GM23338 (cell line): ENCODE results near the gene TMEM132D. TPM values are rescaled to one million over a fixed set of nuclear protein-coding genes. Genes with fewer than 3 reads are reported as not detected.

Source experiments
- ATAC-seq: fragments of 200-7000 bp; cut with Tn5 transposase; 3 replicates; pipeline ENCODE4 v1.9.1; 2020
- DNase-seq: peaks from one replicate; pipeline ENCODE4 v3.0.0-alpha.2; 2015; ENCODE audit warnings: low spot score
- H2AFZ ChIP-seq: fragments of 200-600 bp; sonication (generic); 2 replicates; pipeline ENCODE4 v1.8.0; 2016; ENCODE audit warnings: antibody characterized with exemption, mild to moderate bottlenecking, moderate library complexity
- H3F3A ChIP-seq: fragments of 200-600 bp; sonication (generic); replicated peaks from 2 replicates; pipeline ENCODE4 v1.8.0; 2017; ENCODE audit warnings: antibody characterized with exemption, mixed run types, low read depth
- H3K27ac ChIP-seq: fragments of 200-600 bp; sonication (generic); 2 replicates; pipeline ENCODE4 v1.6.1; 2016; ENCODE audit warnings: low read depth
- H3K27me3 ChIP-seq: fragments of 200-600 bp; sonication (generic); 2 replicates; pipeline ENCODE4 v1.8.0; 2016; ENCODE audit warnings: mild to moderate bottlenecking, mixed run types, moderate library complexity; ENCODE audit not compliant: insufficient read depth
- H3K36me3 ChIP-seq: fragments of 200-600 bp; sonication (generic); 2 replicates; pipeline ENCODE4 v1.8.0; 2016; ENCODE audit warnings: mild to moderate bottlenecking; ENCODE audit not compliant: insufficient read depth
- H3K4me1 ChIP-seq: fragments of 200-600 bp; sonication (generic); 2 replicates; pipeline ENCODE4 v1.8.0; 2016; ENCODE audit warnings: mild to moderate bottlenecking, moderate library complexity; ENCODE audit not compliant: insufficient read depth
- H3K4me2 ChIP-seq: fragments of 200-600 bp; sonication (generic); 2 replicates; pipeline ENCODE4 v1.7.1; 2017; ENCODE audit warnings: mixed run types
- H3K4me3 ChIP-seq: fragments of 200-600 bp; sonication (generic); 2 replicates; pipeline ENCODE4 v1.6.1; 2016; ENCODE audit warnings: mixed run types
- H3K79me2 ChIP-seq: fragments of 200-600 bp; sonication (generic); replicated peaks from 2 replicates; pipeline ENCODE4 v1.8.0; 2017; ENCODE audit warnings: mild to moderate bottlenecking; ENCODE audit not compliant: insufficient read depth
- H3K9me2 ChIP-seq: fragments of 200-600 bp; sonication (generic); 2 replicates; pipeline ENCODE4 v1.8.0; 2017; ENCODE audit not compliant: insufficient read depth
- H4K20me1 ChIP-seq: fragments of 200-600 bp; sonication (generic); replicated peaks from 2 replicates; pipeline ENCODE4 v1.8.0; 2017; ENCODE audit warnings: mild to moderate bottlenecking; ENCODE audit not compliant: insufficient read depth
- H3K27ac Mint-ChIP-seq: 2 replicates; pipeline ENCODE4 v1.8.0; 2020; ENCODE audit warnings: inconsistent platforms, mild to moderate bottlenecking, moderate library complexity, mixed read lengths
- H3K27me3 Mint-ChIP-seq: 3 replicates; pipeline ENCODE4 v1.8.0; 2022; ENCODE audit warnings: low read depth, mild to moderate bottlenecking, moderate library complexity, mixed read lengths, inconsistent platforms; ENCODE audit not compliant: insufficient read depth, poor library complexity
- H3K36me3 Mint-ChIP-seq: 3 replicates; pipeline ENCODE4 v1.8.0; 2021; ENCODE audit warnings: low read depth, mild to moderate bottlenecking, inconsistent platforms, moderate library complexity, mixed read lengths
- H3K4me1 Mint-ChIP-seq: 3 replicates; pipeline ENCODE4 v1.8.0; 2020; ENCODE audit warnings: mild to moderate bottlenecking, inconsistent platforms, mixed read lengths
- H3K4me3 Mint-ChIP-seq: 3 replicates; pipeline ENCODE4 v1.8.0; 2021; ENCODE audit warnings: moderate library complexity, mild to moderate bottlenecking, inconsistent platforms, mixed read lengths
- H3K9me3 Mint-ChIP-seq: 3 replicates; pipeline ENCODE4 v1.8.0; 2020; ENCODE audit warnings: moderate library complexity, mild to moderate bottlenecking, inconsistent platforms, mixed read lengths
- EZH2phosphoT487 ChIP-seq: fragments of 200-600 bp; sonication (generic); IDR thresholded peaks from one replicate; pipeline ENCODE4 v1.8.1; 2018; ENCODE audit warnings: antibody characterized with exemption; ENCODE audit not compliant: unreplicated experiment
- JUNB ChIP-seq: IDR thresholded peaks from one replicate; pipeline ENCODE4 v1.6.1; 2016; ENCODE audit warnings: antibody characterized with exemption; ENCODE audit not compliant: unreplicated experiment
- POLR2AphosphoS5 ChIP-seq: IDR thresholded peaks from 2 replicates; pipeline ENCODE4 v1.6.1; 2016; ENCODE audit warnings: antibody characterized with exemption, low read depth
- REST ChIP-seq: IDR thresholded peaks from one replicate; pipeline ENCODE4 v1.6.1; 2018; ENCODE audit warnings: antibody characterized with exemption; ENCODE audit not compliant: unreplicated experiment
- STAT1 ChIP-seq: IDR thresholded peaks from one replicate; pipeline ENCODE4 v1.6.1; 2016; ENCODE audit warnings: antibody characterized with exemption; ENCODE audit not compliant: unreplicated experiment
- ZNF114 ChIP-seq: fragments of 250-450 bp; sonication (Bioruptor Pico); IDR thresholded peaks from 2 replicates; pipeline ENCODE4 v1.5.0; 2020; ENCODE audit warnings: mild to moderate bottlenecking, moderate library complexity
- ZNF331 ChIP-seq: fragments of 250-450 bp; sonication (Bioruptor Pico); IDR thresholded peaks from 2 replicates; pipeline ENCODE4 v1.5.0; 2020; ENCODE audit warnings: low read depth, mild to moderate bottlenecking, moderate library complexity
- ZNF462 ChIP-seq: fragments of 250-450 bp; sonication (Bioruptor Pico); IDR thresholded peaks from 2 replicates; pipeline ENCODE4 v1.5.0; 2020; ENCODE audit warnings: mild to moderate bottlenecking, moderate library complexity
- polyA plus RNA-seq: library from polyadenylated mRNA; unstranded; fragments of >200 nt; fragmentation: Nextera tagmentation; extraction: Ambion mirVana; gene quantifications from 2 replicates; pipeline ENCODE4 v1.2.1, GENCODE V29; 2016
- total RNA-seq: library from RNA; depleted of rRNA; stranded (reverse); fragments of >200 nt; shearing (Covaris generic); gene quantifications from 2 replicates; pipeline ENCODE4 v1.2.3, GENCODE V29; 2014

The TMEM132D gene
- total and polyA plus RNA-seq, 2 experiments from 2014 or later: 0.44 to 5.3 TPM

- TF ChIP-seq ZNF462 (CRISPR knock-in tag): no peak
Observed at GRCh38 chr12:129660946-129661345, 242.9 kb downstream of the TMEM132D start (continued).

GRCh38 chr12:129659961-129660622, 243.7 kb downstream of the TMEM132D start:
- Mint-ChIP-seq H3K36me3 (peaks cover 31% of the 10 kb centered on the region; the same call in 2 of the 3 replicates), H3K9me3 (peaks cover 99% of the 10 kb centered on the region), H3K4me1 (no peaks in the 10 kb centered on the region), H3K27ac (no peak overlapping the region), H3K27me3 (peaks cover 2% of the 10 kb centered on the region), H3K4me3 (no peak overlapping the region)
- TF ChIP-seq STAT1: no peak
- no peak for TF ChIP-seq JUNB
- TF ChIP-seq ZNF114 (CRISPR knock-in tag): no peak
- no peak for TF ChIP-seq POLR2AphosphoS5
- TF ChIP-seq ZNF331 (CRISPR knock-in tag): no peak
- TF ChIP-seq REST: no peak
- no peak for TF ChIP-seq EZH2phosphoT487
- H3K27me3 ChIP-seq: no peaks in the 10 kb centered on the region
- no peaks in the 10 kb centered on the region; the same call in 1 of the 2 replicates for H3K36me3 ChIP-seq
- ATAC-seq: no peak
- 0 out of 2 replicates have a peak, but pooled peaks cover 12% of the 10 kb centered on the region for H3K4me1 ChIP-seq
- no peak overlapping the region for H3K4me2 ChIP-seq
- H3K79me2 ChIP-seq: no peaks in the 10 kb centered on the region
- no peak overlapping the region for H3K27ac ChIP-seq
- no peak overlapping the region for H2AFZ ChIP-seq
- no peaks in the 10 kb centered on the region for H4K20me1 ChIP-seq
- no peak for DNase-seq
- H3K4me3 ChIP-seq: no peak overlapping the region
- H3K9me2 ChIP-seq: no peaks in the 10 kb centered on the region
- no peaks in the 10 kb centered on the region for H3F3A ChIP-seq
